GM12892 (cell line): ENCODE measurements around the gene COL17A1. TPM values are rescaled to one million over a fixed set of nuclear protein-coding genes. Genes with fewer than 3 reads are reported as not detected.

Experiments
- DNase-seq: peaks from one replicate; pipeline ENCODE4 v3.0.0; 2011; ENCODE audit not compliant: insufficient read length
- FAIRE-seq: peaks from 2 replicates; lab custom pipeline; 2011; peaks lifted over from hg19 to GRCh38; lab: Jason Lieb, UNC
- POLR2A ChIP-seq: IDR thresholded peaks from 2 replicates; pipeline ENCODE4 v1.6.1; 2011; ENCODE audit warnings: low read depth, low read length, control low read depth
- POLR2AphosphoS5 ChIP-seq: IDR thresholded peaks from 2 replicates; pipeline ENCODE4 v1.6.1; 2011; ENCODE audit warnings: low read depth, low read length, control low read depth
- TAF1 ChIP-seq: IDR thresholded peaks from 2 replicates; pipeline ENCODE4 v1.6.1; 2011; ENCODE audit warnings: low read depth, mild to moderate bottlenecking, control low read depth, low read length, borderline replicate concordance
- polyA plus RNA-seq: library from polyadenylated mRNA; unstranded; fragments of >200 nt; gene quantifications from one replicate; pipeline ENCODE4 v1.2.1, GENCODE V29; 2012; ENCODE audit warnings: missing spikeins, inconsistent platforms; ENCODE audit not compliant: missing spikeins

COL17A1 gene
- polyA plus RNA-seq: not detected

GRCh38 chr10:104085801-104086400 is at the start of gene COL17A1:
Gene COL17A1, minus strand, starts transcription at chr10:104085880. Its CDS starts 5,207 bp downstream, at chr10:104080673.
- DNase-seq (no peak), FAIRE-seq (no peak)
- TF ChIP-seq POLR2AphosphoS5 (no peak), POLR2A (no peak), TAF1 (no peak)

- TF ChIP-seq TAF1 (no peak), POLR2AphosphoS5 (no peak), POLR2A (no peak)
- no peak for FAIRE-seq
- DNase-seq: no peak
Measured at GRCh38 chr10:104130041-104130440, 44.4 kb upstream of the COL17A1 start.

- DNase-seq (no peak), FAIRE-seq (no peak)
Measured at GRCh38 chr10:104128214-104128613, 42.5 kb upstream of the COL17A1 start.

GRCh38 chr10:104127411-104127810 is 41.7 kb upstream of the COL17A1 start:
- TF ChIP-seq POLR2A (no peak), TAF1 (no peak), POLR2AphosphoS5 (no peak)
- no peak for FAIRE-seq
- DNase-seq: no peak

More at GRCh38 chr10:104128214-104128613, 42.5 kb upstream of the COL17A1 start:
- TF ChIP-seq POLR2AphosphoS5: no peak
- TF ChIP-seq TAF1: no peak
- no peak for TF ChIP-seq POLR2A

GRCh38 chr10:104123397-104123796 is 37.7 kb upstream of the COL17A1 start:
- FAIRE-seq (peak; percentile 83), DNase-seq (no peak)
- TF ChIP-seq POLR2A (no peak), TAF1 (no peak), POLR2AphosphoS5 (no peak)

GRCh38 chr10:104122225-104123107 is 36.8 kb upstream of the COL17A1 start:
- DNase-seq (no peak), FAIRE-seq (no peak)
- TF ChIP-seq TAF1 (no peak; the same call in 1 of the 2 replicates), POLR2AphosphoS5 (no peak), POLR2A (no peak)

GRCh38 chr10:104121485-104122224 is 36.0 kb upstream of the COL17A1 start, which contains the start of gene SFR1:
Gene SFR1, plus strand, starts transcription at chr10:104122171. Its CDS starts 13 bp downstream, at chr10:104122184.
- peak; percentile 69 for DNase-seq
- FAIRE-seq: peak; percentile 100
- TF ChIP-seq TAF1 (peak; percentile 90; the same call in 1 of the 2 replicates), POLR2AphosphoS5 (peak; percentile 89), POLR2A (peak; percentile 94)

- TF ChIP-seq TAF1: no peak
- TF ChIP-seq POLR2AphosphoS5: no peak
- TF ChIP-seq POLR2A: no peak
- DNase-seq: peak; percentile 21
- FAIRE-seq: no peak
Measured at GRCh38 chr10:104120903-104121484, 35.3 kb upstream of the COL17A1 start.

- TF ChIP-seq POLR2AphosphoS5 (no peak), POLR2A (no peak), TAF1 (no peak)
Measured at GRCh38 chr10:104120512-104120902, 34.8 kb upstream of the COL17A1 start.

GRCh38 chr10:104119996-104120395 is 34.3 kb upstream of the COL17A1 start:
- TF ChIP-seq TAF1 (no peak), POLR2AphosphoS5 (no peak), POLR2A (no peak)
- DNase-seq (no peak), FAIRE-seq (peak; percentile 44)

More at GRCh38 chr10:104120512-104120902, 34.8 kb upstream of the COL17A1 start:
- FAIRE-seq (no peak), DNase-seq (no peak)

- no peak for FAIRE-seq
- DNase-seq: no peak
- TF ChIP-seq POLR2A (no peak), POLR2AphosphoS5 (no peak), TAF1 (no peak)
Measured at GRCh38 chr10:104117839-104118323, 32.2 kb upstream of the COL17A1 start.
